ENCODE data around the gene KCNA10.

The KCNA10 gene

DNA sequence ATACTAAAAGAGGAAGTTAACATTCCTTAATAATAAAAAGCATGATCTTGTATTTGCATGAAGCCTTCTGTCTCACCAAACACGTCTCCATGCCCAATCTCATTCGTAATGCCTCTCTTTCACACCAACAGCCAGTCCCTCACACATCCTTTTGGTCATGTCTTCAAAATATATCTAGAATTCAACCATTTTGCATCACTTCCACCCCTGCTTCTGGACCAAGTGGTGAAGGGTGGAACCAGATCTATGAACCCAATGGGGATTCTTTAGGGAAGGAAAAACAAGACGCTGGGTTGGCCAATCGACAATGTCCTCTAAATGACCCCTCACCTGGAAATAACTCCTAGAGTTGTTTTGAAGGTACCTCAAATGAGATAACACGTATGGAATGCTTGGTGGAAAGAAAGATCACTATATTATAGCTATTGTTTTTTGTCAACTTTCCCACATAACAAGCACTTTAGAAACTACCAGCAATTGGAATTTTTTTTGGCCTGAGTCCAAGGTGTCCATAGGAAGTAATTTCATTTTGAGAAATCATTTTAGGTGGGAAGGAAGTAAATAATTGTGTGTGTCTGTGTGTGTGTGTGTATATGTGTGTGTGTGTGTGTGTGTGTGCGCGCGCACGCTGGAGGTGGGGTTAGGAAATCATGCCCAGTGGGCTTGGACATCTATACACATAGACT, at the start of gene KCNA10:
TSS of gene KCNA10 (minus strand) at position 51 of the 686 bp plus-strand sequence. CDS start 388 bp downstream, outside the sequence.
- DNase-seq, result no peak

DNA sequence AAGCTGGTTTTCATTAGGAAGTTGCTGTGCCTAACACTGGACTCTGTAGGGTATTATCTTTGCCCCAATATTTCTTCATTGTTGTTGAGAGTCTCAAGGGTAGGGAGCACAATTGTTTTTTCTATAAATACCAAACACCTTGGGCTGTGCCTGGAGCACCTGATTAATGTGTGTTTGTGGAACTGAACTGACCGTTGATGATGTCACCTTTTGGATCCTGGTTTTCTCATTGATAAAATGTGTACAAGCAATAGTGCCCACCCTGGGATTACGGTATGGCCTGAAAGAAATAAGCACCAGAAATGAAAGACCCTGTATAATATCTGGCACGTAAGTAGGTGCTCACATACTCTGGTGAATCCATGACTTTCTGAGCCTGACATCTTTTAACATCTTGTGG, 47.9 kb upstream of the KCNA10 start:
- DNase-seq, result no peak

DNA sequence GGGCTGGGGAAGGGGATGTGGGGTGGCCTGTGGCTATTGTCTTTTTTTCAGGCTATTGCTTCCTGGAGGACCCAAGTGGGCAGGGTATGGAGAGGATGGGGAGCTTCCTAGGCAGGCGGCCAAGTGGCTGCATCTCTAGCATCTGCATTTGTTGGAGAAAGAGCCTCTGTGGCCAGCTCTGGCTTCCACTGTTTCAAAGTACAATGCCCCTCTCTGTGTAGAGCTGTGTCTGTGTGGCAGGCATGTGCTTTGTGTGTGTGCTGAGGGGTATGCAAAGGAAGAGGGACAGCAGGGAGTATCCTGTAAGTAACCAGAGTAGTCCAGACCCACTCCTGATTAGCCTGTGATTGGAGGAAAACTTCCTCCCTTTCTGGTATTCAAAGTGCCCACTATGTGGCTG, 46.6 kb upstream of the KCNA10 start:
- no peak for DNase-seq

DNA sequence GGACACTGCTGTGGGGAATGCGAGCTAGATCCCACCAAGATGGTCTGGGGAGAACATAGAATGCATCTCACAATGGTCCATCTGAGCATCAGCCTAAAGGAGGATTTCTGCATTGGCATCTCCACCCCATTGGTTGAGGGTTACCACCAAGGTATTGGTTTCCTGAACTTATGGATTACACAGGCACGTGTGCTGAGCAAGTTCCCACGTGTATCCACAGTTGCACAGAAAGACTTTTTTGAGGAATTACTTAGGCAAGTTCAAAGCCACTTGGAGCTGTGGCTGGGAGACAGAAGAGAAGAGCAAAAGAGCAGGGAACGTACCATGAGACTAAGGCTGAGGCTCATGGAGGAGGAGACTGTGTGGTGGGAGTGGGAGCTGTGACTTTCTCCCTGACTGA, 44.1 kb upstream of the KCNA10 start:
- DNase-seq, result no peak

DNA sequence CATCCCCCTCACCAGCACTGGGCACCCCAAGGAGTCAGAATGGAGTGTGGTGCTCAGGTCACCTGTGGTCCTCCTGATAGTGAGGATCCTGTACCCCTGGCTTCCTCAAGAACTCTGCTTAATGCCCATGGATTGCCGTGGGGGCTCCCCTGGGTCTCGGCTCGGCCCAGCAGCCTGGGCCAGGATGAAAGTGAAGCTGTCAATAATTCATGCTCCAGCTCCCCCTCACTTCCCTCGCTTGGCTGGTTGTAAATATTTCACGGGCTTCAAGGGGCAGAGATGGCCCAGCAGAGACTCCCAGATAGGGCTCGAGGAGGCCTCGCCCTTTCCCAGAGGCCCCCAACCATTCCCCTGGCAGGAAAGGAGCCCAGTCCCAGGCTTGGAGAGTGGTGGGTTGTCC, 42.6 kb upstream of the KCNA10 start:
- no peak for DNase-seq

DNA sequence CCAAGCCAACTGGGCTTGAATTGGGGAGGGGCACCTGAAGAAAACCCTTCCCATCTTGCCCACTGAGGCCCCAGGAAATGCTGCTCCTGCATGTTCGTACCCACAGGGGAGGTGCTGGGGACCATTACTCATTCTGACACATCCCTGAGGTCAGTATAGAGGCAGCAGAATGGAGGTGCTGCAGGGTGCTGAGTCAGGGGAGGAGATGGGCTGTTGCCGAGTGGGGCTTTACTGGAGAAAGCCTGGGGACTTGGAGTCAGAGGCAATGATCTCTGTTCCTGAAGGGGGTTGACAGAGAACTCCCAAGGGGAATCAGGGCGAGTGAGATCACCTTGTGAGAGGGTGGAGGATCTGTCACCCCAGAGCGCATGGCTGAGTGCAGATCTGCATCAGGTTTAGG, 40.2 kb upstream of the KCNA10 start:
- DNase-seq, result peak; percentile 19

DNA sequence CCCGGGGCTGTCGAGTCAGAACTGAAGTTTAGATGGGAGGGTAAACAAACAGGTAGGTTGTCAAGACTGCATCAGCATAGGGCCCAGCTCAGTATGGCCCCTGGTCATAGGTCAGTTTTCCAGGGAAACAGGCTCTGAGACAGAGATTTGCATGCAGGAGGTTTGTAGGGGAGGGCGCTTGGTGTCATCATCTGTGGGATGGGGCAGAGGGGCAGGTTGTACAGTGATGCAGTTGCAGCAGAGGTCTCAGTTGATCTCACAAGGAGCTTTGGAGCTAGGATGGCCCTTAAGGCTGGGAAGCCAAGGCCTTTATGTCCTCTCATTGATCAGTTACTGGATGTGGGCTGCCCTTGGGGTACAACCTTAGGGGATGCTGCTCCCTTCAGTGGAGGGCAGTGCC, 38.5 kb upstream of the KCNA10 start:
- no peak for DNase-seq

DNA sequence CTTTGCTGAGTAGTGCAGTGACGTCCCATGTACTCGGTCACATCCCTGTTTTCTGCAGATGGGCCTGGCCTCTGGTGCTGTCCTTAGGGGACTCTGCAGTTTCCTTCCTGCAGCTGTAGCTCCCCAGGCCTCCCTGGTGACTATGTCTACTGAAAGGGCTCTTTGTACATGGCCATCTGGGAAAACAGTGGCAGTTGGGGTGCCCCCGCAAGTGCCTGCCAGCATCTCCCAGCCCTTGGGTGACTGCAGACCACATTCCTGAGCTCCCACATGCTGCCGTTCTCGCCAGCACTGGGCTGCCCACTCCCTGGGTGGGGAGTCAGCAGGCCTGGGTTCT, 37.5 kb upstream of the KCNA10 start:
- DNase-seq, result no peak

DNA sequence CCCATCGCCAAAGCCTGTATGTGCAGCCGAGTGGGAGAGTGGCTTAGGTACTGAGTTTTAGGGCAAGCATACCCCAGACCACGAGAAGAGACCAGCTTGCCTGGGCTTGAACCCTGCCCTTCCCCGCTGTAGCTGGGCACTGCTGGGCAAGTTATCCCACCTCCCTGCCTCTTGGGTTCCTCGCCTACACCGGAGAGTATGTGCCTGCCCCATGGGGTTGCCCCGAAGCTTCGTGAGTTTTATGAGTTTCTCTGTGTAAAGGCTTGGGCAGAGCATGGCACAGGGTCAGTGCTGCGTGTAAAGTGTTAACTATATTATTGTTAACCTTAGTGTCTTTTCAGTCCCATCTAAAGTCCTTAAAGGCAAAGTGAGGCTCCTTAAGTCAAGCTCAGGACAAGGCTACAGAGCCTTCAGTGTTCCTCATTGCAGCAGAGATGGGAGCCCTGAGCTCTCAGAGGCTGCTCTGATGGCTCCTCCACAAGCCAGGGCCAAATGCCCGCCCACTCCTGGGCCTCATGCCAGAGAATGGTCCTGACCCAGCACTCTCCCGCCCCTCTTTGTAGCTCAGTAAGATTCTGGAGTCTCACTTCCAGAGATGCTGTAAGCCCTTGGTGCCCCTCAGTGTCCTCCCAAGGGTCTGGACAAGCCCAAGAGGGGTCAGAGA, 37.0 kb upstream of the KCNA10 start:
- no peak for DNase-seq

DNA sequence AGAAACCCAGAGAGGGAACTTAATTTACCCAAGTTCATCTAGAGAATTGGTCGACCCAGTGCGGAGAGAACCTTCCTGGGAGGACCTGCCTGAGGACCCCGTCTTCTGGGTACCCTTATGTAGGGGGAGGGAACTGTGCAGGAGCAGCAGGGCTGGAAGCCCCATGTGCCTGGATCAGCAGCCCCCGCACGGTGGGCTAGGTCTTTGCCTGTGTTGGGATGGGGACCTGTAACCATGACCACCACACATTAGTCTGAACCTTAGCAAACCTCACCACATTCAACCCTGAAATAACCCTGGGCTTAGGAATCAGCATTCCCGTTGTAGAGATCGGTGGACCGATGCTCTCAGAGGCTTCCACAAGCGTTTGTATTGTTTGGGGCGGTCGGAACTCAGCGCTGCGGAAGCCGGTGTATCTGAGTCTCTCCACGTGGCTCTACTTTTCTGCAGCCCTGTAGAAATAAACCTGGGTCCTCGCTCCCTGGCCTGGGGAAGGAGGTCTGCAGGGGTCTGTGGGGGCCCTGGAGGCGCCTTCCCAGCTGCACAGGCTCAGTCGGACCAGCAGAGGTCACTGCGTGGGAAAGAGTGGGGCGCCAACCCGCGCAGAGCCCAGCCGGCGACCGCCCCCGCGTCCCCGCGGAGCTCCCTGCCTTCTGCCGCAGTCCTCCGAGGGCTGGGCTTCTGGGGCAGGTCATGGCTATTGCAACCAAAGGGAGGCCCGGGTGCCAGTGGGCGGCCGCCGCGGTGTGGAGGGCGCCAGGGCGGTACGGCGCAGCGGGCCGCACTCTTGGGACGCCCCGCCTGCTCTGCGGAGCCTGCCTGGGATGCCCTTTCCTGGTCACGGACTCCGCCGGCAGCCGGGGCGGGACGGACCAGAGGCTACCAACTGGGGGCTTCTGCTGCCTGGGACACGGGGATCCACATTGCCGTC, 36.2 kb upstream of the KCNA10 start:
- peak; percentile 65 for DNase-seq

DNA sequence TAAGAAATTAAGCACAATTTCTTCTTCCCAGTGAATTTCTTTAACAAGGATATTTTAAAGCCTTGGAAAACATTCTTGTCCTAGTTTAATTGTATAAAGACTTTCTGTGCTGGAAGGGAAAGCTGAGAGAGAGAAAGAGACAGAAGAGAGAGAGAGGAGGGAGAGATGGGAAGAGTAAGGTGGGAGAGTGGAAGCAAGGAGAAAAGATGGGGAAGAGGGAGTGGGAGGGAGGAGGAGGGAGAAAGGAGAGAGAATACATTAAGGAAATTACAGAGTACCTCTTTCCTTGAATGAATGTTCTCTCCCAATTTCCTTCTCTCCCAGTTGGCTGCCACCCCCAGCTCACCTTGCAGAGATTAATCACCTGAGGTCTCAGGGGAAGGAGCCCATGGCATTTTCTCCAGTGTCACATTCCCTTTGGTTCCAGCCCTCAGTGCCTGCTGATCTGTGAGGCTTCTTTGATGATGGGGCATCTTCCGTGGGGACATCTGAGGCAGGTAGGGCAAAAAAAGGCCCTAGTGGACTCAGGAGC, 32.4 kb upstream of the KCNA10 start:
- DNase-seq, result no peak

DNA sequence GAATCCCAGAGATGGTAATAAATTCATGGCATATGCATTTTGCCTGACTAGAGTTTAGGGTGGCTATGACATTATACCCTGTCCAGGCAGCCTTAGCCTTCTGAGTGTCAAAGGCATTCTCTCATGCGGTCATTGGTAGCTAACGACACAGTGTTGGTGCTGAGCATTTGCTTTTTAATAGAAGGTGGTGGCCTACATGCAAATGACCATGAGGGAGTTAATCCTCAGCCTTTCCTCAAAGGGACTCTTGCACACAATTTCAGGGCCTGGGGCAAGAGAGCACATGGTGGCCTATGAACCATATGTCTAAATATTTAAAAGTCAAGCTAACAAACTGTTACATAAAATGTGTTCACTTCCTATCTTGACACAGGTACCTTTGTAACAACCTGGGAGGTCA, 30.9 kb upstream of the KCNA10 start:
- no peak for DNase-seq

DNA sequence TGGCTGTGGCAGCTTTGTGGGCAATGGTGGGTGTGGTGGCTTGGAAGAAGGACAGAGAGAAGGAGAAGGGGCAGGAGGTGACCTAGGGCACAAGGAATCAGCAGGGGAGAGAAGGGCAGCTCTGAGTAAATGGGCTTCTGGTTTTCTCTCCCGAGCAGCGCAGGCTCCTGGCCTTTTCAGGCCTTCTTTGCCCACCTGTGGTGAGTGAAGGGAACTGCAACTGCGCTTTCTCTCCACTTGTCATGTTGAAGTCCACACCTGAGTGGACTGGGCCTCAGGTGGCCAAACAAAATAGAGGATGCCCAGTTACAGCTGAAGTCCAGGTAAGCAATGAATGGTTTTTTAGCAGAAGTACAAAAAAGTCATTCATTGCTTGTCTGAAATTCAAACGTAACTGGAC, 29.4 kb upstream of the KCNA10 start:
- DNase-seq, result peak; percentile 15

DNA sequence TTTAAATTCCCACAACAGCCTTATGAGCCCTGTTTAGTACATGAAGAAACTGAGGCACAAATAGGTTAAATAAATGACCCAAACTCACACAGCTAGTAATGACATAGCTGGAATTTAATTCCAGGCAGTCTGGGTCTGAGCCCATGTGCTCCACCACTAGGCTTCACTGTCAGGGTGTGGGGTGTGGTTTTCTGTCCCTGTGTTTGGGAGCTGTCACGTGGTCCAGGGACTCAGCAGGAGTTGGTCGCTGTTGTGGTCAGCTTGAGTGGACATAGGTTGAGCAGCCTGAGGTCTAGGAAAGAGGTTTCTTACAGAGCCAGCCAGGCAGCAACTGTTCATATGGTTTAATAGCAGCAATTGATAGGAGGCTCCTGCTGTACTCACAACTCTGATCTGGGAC, 28.0 kb upstream of the KCNA10 start:
- no peak for DNase-seq

DNA sequence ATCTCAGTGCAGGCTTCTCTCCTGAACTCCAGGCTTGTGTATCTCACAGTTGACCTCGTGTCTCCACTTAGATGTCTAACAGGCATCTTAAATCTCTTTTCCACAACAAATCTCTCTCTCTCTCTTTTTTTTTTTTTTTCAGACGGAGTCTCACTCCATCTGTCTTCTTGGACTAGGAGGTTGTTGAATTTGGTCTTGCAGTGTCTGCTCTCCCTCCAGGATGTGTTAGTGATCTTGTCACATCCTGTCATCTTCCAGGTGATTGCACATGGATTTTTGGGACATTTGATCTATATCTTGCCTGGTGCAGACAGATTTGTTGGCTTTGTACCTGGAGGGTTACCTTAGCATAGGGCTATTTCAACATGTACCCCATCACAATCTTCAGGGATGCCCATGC, 26.5 kb upstream of the KCNA10 start:
- no peak for DNase-seq

DNA sequence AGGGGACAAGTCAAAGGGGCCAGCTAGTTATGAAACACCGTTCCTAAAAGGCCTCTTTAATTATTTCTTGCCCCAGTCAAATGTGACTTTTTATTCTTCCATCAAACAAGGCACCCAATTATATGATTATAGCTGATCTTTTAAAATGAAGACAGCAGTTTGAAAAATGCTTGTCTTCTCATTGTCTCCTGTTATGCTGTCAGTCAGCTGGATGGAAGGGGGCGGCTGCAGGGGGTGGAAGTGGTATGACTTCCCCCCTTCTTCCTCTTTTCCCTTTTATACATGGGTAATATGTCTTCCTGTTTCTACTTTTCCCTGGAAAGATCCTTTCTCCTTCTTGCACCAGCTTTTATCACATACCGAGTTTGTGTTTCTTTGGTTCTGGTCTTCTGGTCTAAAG, 25.8 kb upstream of the KCNA10 start:
- DNase-seq, result no peak

DNA sequence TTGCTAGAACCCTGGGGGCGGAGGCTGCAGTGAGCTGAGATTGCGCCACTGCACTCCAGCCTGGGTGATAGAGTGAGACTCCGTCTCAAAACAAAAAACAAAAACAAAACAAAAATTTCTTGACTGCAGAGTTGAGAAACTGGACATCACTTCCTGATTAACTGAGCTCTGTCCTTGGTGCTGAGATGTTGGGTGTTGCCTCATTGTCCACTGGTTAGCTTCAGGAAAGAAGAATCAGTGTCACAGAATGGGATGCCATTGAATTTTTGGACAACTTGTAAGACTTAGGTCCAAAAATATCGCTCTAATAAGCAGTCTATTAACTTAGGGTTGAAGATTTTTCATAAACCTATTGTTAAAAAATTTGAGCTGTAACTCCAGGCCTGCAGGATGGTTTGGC, 23.8 kb upstream of the KCNA10 start:
- DNase-seq, result no peak

DNA sequence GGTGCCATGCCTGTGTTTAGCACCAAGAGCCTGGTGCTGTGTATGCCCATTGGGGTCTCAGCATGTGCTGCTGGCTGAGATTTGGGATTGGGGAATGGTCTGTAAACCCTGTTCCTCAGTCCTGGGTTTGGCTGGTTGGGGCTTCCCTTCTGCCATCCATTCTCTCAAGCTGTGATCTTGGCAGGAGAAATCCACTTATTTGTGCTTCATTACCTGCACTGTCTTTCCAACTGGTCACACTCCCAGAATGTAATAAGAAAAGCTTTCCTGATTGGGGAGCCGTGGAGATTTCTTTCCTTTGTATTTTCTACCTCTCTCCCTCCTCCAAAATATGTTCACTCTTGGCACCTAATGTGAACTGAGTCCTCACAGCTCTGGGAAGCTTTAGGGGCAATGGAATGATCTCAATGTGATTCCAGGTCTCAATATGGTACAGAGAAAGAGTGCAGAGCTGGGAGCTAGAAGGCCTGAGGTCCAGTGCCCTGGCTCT, 23.0 kb upstream of the KCNA10 start:
- no peak for DNase-seq

DNA sequence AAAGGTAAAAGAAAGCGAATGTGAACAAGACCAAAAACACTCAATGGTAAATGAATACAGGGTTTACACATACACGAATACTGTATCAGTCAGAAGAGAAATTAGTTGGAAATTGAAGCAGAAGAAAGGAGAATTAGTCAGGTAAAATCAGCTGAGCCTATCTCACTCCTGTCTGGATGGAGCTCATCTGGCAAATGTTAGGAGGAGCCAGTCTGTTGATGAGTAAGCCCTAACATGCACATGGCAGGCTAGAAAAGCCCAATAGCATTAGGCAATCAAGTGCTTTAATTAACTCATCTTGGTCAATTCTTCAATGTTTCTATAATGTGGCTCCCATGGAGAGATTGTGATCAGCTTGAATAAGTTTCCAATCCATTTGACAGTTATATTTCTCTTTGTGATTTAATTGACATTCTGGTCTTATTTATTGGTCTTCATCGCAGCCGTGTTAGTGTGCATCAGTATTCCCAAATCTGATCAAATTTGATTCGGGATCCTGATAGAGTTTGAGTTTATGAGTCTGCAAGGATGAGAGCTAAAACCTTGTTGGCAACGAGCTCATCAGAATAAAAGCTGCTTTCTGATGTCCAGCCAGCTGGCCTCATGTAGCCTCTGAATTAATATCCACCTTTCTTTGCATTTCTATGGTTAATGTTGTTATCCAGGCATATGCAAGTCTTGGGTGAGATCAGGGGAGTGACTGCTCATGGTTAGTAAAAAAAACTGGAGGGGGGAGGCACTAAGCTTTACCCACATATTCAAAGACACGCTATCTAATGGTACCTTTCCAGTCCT, 22.1 kb upstream of the KCNA10 start:
- no peak for DNase-seq

DNA sequence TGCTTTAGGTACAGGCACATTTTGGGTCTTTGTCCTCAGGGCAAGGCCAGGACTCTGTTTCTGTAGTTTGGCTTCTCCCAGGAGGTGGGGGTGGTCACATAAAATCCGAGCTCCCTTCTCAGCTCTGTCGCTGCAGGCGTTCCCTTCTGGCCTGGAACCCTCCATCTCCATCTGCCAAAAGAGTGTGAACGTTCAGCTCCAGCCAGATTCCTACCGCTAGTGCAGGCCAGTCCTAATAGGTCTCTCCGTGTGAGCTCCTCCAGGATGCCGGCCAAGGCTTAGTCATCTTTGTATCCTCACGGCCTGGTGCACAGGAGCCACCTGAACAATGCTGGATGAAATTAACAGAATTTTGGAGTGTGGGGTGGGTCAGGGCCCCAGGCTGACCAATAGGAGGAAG, 19.9 kb upstream of the KCNA10 start:
- DNase-seq, result no peak

DNA sequence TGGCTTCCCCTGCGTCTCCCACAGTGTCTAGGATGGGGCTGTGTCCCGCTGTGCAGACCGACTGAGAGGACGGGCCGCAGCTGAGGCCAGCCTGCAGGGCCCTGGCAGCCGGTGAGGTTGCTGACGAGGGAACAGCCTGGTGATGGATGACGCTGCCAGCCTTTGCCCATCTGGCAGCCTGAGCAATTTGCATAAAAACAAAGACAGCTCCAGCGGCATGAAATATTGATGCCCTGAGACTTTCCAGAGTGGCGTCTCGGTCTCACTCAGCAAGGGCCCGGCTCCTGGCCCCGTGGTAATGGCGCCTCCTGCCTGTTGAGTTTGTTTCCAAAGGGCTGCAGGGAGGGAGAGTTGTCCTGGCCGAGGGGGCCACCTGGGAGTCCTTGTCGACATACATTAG, 19.1 kb upstream of the KCNA10 start:
- no peak for DNase-seq

DNA sequence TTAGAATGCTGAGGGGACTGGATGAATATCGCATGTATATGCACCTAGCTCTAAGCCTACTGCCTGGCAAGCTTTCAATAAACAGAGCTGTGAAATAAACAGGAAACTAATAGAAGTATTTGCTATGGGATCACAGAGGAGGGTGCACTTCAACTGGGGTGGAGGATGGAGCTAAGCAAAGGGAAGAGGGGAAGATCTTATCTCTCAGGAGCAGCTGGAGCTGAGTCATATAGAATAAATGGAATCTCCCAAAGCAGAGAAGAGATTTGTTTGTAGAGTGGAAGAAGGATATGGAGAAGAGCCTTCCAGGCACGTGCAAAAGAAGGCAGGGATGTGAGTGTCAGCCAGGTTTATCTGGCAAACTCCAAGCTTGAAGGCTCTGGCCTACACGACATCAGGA, 17.0 kb upstream of the KCNA10 start:
- DNase-seq, result no peak

DNA sequence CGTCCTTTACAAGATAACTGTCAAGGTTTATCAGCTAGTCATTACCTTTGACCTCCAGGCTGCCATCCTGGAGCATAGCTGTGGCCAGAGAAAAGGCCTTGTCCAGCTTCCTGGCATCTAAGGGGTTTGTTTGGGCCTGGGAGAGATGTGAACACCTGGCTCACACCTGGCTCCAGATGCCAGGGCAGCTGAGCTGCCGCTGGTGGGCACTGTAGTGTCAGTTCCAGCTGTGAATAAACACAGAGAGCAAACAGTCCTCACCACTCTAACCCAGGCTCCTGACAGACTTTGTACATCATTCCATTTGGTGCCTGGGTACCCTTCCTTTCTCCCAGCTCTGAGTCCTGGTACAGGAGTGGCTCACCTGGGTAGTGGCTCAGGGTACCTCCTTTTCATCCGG, 14.3 kb upstream of the KCNA10 start:
- DNase-seq, result no peak

Data from activated CD4-positive, alpha-beta T cell treated with anti-CD3 and anti-CD28 coated beads for 48 hours (primary cell).